GM23248 (cell line): ENCODE measurements around the gene ZNG1A. TPM values are rescaled to one million over a fixed set of nuclear protein-coding genes. Genes with fewer than 3 reads are reported as not detected.
"Not testable (repeated sequence)": the region's sequence is repeated elsewhere in the genome, so short reads cannot be mapped to it uniquely, and the experiment has no call there.

Experiments used
- DNase-seq: peaks from one replicate; pipeline ENCODE4 v3.0.0-alpha.2; 2015
- H2AFZ ChIP-seq: fragments of 200-600 bp; sonication (generic); 2 replicates; pipeline ENCODE4 v1.6.1; 2016; ENCODE audit warnings: antibody characterized with exemption
- H3F3A ChIP-seq: fragments of 200-600 bp; sonication (generic); 2 replicates; pipeline ENCODE4 v1.6.1; 2016; ENCODE audit warnings: mild to moderate bottlenecking, antibody characterized with exemption, mixed run types; ENCODE audit not compliant: insufficient read depth
- H3K27ac ChIP-seq: fragments of 200-600 bp; sonication (generic); 2 replicates; pipeline ENCODE4 v1.5.1; 2016; ENCODE audit warnings: mild to moderate bottlenecking
- H3K27me3 ChIP-seq: fragments of 200-600 bp; sonication (generic); replicated peaks from 2 replicates; pipeline ENCODE4 v1.6.1; 2016; ENCODE audit warnings: mild to moderate bottlenecking; ENCODE audit not compliant: insufficient read depth
- H3K36me3 ChIP-seq: fragments of 200-600 bp; sonication (generic); 2 replicates; pipeline ENCODE4 v1.6.1; 2016; ENCODE audit warnings: low read depth, mild to moderate bottlenecking
- H3K4me1 ChIP-seq: fragments of 200-600 bp; sonication (generic); 2 replicates; pipeline ENCODE4 v1.6.1; 2016; ENCODE audit warnings: mild to moderate bottlenecking; ENCODE audit not compliant: insufficient read depth
- H3K4me2 ChIP-seq: fragments of 200-600 bp; sonication (generic); one replicate; pipeline ENCODE4 v1.6.1; 2016; ENCODE audit warnings: mild to moderate bottlenecking; ENCODE audit not compliant: unreplicated experiment
- H3K4me3 ChIP-seq: fragments of 200-600 bp; sonication (generic); 2 replicates; pipeline ENCODE4 v1.5.1; 2016; ENCODE audit warnings: mild to moderate bottlenecking
- H3K79me2 ChIP-seq: fragments of 200-600 bp; sonication (generic); 2 replicates; pipeline ENCODE4 v1.6.1; 2016; ENCODE audit warnings: mild to moderate bottlenecking; ENCODE audit not compliant: insufficient read depth
- H3K9ac ChIP-seq: fragments of 200-600 bp; sonication (generic); 2 replicates; pipeline ENCODE4 v1.6.1; 2016; ENCODE audit warnings: mild to moderate bottlenecking
- H3K9me2 ChIP-seq: fragments of 200-600 bp; sonication (generic); 2 replicates; pipeline ENCODE4 v1.6.1; 2016; ENCODE audit warnings: mixed run types, mild to moderate bottlenecking, moderate library complexity; ENCODE audit not compliant: insufficient read depth
- H3K9me3 ChIP-seq: fragments of 200-600 bp; sonication (generic); one replicate; pipeline ENCODE4 v1.6.1; 2017; ENCODE audit warnings: low read depth
- H4K20me1 ChIP-seq: fragments of 200-600 bp; sonication (generic); 2 replicates; pipeline ENCODE4 v1.6.0; 2016; ENCODE audit not compliant: insufficient read depth
- WGBS, 2 experiments: methylation state at CpG; one replicate each; pipeline ENCODE4 v1.1.6; 2015 to 2017; ENCODE audit warnings: low lambda C conversion rate in 2 of 2, low coverage in 1 of 2; ENCODE audit errors: missing lambda C conversion rate in 2 of 2; 5-methylcytosine and 5-hydroxymethylcytosine counted together
- in situ Hi-C: fragments of 300-500 bp; cut with MboI; formaldehyde crosslinking; loops from 2 replicates; pipeline ENCODE4 v1.15.0; 2020
- polyA plus RNA-seq: library from polyadenylated mRNA; unstranded; fragments of >200 nt; fragmentation: Nextera tagmentation; extraction: Ambion mirVana; gene quantifications from 2 replicates; pipeline ENCODE4 v1.2.1, GENCODE V29; 2016
- total RNA-seq: library from RNA; depleted of rRNA; stranded (reverse); fragments of >200 nt; shearing (Covaris generic); gene quantifications from 2 replicates; pipeline ENCODE4 v1.2.3, GENCODE V29; 2014; rRNA removed

The ZNG1A gene
- total and polyA plus RNA-seq, 2 experiments from 2014 or later = 34.4 to 79.8 TPM

GRCh38 chr9:73900-74525, 104.8 kb downstream of the ZNG1A start:
- H4K20me1 ChIP-seq, H3F3A ChIP-seq, H3K27me3 ChIP-seq, in situ Hi-C loops, H3K79me2 ChIP-seq, H3K9me3 ChIP-seq, H3K9me2 ChIP-seq, H3K36me3 ChIP-seq: not testable (repeated sequence)
- H3K4me1 ChIP-seq = peaks cover 11% of the 10 kb centered on the region; the same call in 1 of the 2 replicates
- DNase-seq = peak; percentile 22
- H3K4me2 ChIP-seq = peak overlapping the region; percentile 56
- peak overlapping the region; percentile 68 for H3K4me3 ChIP-seq
- peak overlapping the region; percentile 73 for H2AFZ ChIP-seq
- H3K27ac ChIP-seq = peak overlapping the region; percentile 53
- 13 to 15% methylated on average over 11 to 18 of the region's 18 CpGs for WGBS, 2 experiments
- peak overlapping the region; percentile 70 for H3K9ac ChIP-seq

DNA sequence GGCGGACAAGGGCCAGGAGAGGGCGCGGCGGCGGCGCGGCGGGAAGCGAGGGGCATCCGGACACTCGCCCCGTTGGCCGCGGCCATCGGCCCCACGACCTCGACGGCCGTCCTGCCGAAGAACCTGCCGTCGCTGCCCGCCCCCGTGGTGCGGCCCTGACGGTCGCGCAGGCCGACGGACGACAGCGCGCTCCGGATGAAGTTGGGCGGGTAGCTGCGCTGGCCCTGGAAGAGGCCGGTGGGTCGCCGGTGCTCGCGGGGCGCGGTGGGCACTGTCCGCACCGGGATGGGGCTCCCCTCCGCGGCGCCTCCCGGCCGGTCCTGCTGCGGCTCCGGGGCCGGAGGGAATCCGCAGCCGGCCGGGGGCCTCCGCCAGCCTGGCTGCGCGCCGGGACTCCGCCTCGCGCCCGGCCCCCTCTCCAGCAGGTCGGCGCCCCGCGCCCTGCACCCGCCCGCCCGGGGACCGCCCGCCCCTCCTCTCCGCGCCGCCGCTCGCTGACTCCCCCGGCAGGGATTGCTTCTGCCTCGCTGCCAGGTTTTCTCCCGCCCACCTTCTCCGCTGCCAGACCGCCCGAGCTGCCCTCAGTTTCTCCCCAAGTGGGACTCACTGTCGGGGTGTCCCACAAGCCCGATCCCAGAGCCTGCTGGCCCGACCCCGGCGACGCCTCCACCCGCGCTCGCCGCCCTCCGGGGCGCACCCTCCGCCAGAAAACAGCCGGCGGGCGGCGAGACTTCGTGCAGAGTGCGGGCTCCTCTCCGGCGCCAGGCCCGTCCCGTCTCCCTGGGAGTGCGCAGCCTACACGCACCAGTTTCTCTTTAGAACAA, 105.6 kb downstream of the ZNG1A start:
- Histone ChIP-seq H3K9ac (peak overlapping the region; percentile 70), H2AFZ (peak overlapping the region; percentile 73), H3K27ac (peak overlapping the region; percentile 19), H3K4me2 (peak overlapping the region; percentile 56), H3K4me3 (peak overlapping the region; percentile 68)
- DNase-seq = peak; percentile 71
- H3K9me3 ChIP-seq, H3K27me3 ChIP-seq, H4K20me1 ChIP-seq, H3K36me3 ChIP-seq, H3F3A ChIP-seq, H3K79me2 ChIP-seq, H3K4me1 ChIP-seq, H3K9me2 ChIP-seq, in situ Hi-C loops: not testable (repeated sequence)
- WGBS, 2 experiments = 2% methylated on average over 27 to 28 of the region's 109 CpGs

Other genes starting within 250 kb of the ZNG1A start
- 3.1 and 6.2 TPM in 2 replicates for gene WASHC1, start 149.6 kb downstream of the ZNG1A start, total RNA-seq
- 7.7 and 9.0 TPM in 2 replicates for gene WASHC1, start 149.6 kb downstream of the ZNG1A start, polyA plus RNA-seq
- gene FOXD4, start 60.6 kb downstream of the ZNG1A start, total RNA-seq = 0.63 TPM in 1 of 2 replicates, not detected in the other
- gene FOXD4, start 60.6 kb downstream of the ZNG1A start, polyA plus RNA-seq = 0.09 and 0.15 TPM in 2 replicates
- gene DOCK8, start 35.8 kb upstream of the ZNG1A start, total RNA-seq = not detected in 2 replicates
- not detected in 2 replicates for gene DOCK8, start 35.8 kb upstream of the ZNG1A start, polyA plus RNA-seq